ENCODE measurements around the gene CD58.
"Not testable (repeated sequence)": the region's sequence is repeated elsewhere in the genome, so short reads cannot be mapped to it uniquely, and the experiment has no call there.

The CD58 gene

GRCh38 chr1:116570358-116571214 is at the start of gene CD58:
Gene CD58 (minus strand): TSS chr1:116571026. CDS start chr1:116570972, 54 bp downstream.
- H3K79me2 ChIP-seq (ENCODE audit: control insufficient read depth, insufficient read depth, low read length, unreplicated experiment) = peaks cover 29% of the 10 kb centered on the region
- H3K27me3 ChIP-seq (ENCODE audit: insufficient read depth, low read length) = no peaks in the 10 kb centered on the region
- H3K27ac ChIP-seq (ENCODE audit: low read depth, low read length) = peak within 1 kb of the TSS; percentile 67
- peak within 1 kb of the TSS; percentile 73 for H2AFZ ChIP-seq (ENCODE audit: low read length, unreplicated experiment)
- H3K4me3 ChIP-seq (ENCODE audit: low read depth, low read length) = peak within 1 kb of the TSS; percentile 87
- peaks cover 40% of the 10 kb centered on the region for H3K4me1 ChIP-seq (ENCODE audit: control insufficient read depth, insufficient read depth, low read length, unreplicated experiment)
- H3K36me3 ChIP-seq (ENCODE audit: insufficient read depth, low read length) = no peaks in the 10 kb centered on the region

- not testable (repeated sequence) for H3K4me3 ChIP-seq (ENCODE audit: low read depth, low read length); H3K27me3 ChIP-seq (ENCODE audit: insufficient read depth, low read length); H3K36me3 ChIP-seq (ENCODE audit: insufficient read depth, low read length); H2AFZ ChIP-seq (ENCODE audit: low read length, unreplicated experiment); H3K4me1 ChIP-seq (ENCODE audit: control insufficient read depth, insufficient read depth, low read length, unreplicated experiment); H3K27ac ChIP-seq (ENCODE audit: low read depth, low read length); H3K79me2 ChIP-seq (ENCODE audit: control insufficient read depth, insufficient read depth, low read length, unreplicated experiment)
These were observed 49.6 kb upstream of the CD58 start for GRCh38 chr1:116620392-116620791.

- not testable (repeated sequence) for H3K79me2 ChIP-seq (ENCODE audit: control insufficient read depth, insufficient read depth, low read length, unreplicated experiment); H3K4me3 ChIP-seq (ENCODE audit: low read depth, low read length); H3K4me1 ChIP-seq (ENCODE audit: control insufficient read depth, insufficient read depth, low read length, unreplicated experiment); H3K27ac ChIP-seq (ENCODE audit: low read depth, low read length); H3K27me3 ChIP-seq (ENCODE audit: insufficient read depth, low read length); H3K36me3 ChIP-seq (ENCODE audit: insufficient read depth, low read length); H2AFZ ChIP-seq (ENCODE audit: low read length, unreplicated experiment)
These were observed 48.3 kb upstream of the CD58 start for GRCh38 chr1:116619106-116619505.

- H3K79me2 ChIP-seq (ENCODE audit: control insufficient read depth, insufficient read depth, low read length, unreplicated experiment); H3K27ac ChIP-seq (ENCODE audit: low read depth, low read length); H2AFZ ChIP-seq (ENCODE audit: low read length, unreplicated experiment); H3K4me3 ChIP-seq (ENCODE audit: low read depth, low read length); H3K27me3 ChIP-seq (ENCODE audit: insufficient read depth, low read length); H3K36me3 ChIP-seq (ENCODE audit: insufficient read depth, low read length); H3K4me1 ChIP-seq (ENCODE audit: control insufficient read depth, insufficient read depth, low read length, unreplicated experiment): not testable (repeated sequence)
These were observed 47.0 kb upstream of the CD58 start for GRCh38 chr1:116617808-116618207.

- not testable (repeated sequence) for H3K79me2 ChIP-seq (ENCODE audit: control insufficient read depth, insufficient read depth, low read length, unreplicated experiment); H2AFZ ChIP-seq (ENCODE audit: low read length, unreplicated experiment); H3K27ac ChIP-seq (ENCODE audit: low read depth, low read length); H3K36me3 ChIP-seq (ENCODE audit: insufficient read depth, low read length); H3K4me1 ChIP-seq (ENCODE audit: control insufficient read depth, insufficient read depth, low read length, unreplicated experiment); H3K27me3 ChIP-seq (ENCODE audit: insufficient read depth, low read length); H3K4me3 ChIP-seq (ENCODE audit: low read depth, low read length)
These were observed 43.0 kb upstream of the CD58 start for GRCh38 chr1:116613825-116614224.

GRCh38 chr1:116609801-116610371 is 39.1 kb upstream of the CD58 start:
- H3K4me1 ChIP-seq (ENCODE audit: control insufficient read depth, insufficient read depth, low read length, unreplicated experiment); H3K27ac ChIP-seq (ENCODE audit: low read depth, low read length); H3K4me3 ChIP-seq (ENCODE audit: low read depth, low read length); H2AFZ ChIP-seq (ENCODE audit: low read length, unreplicated experiment); H3K36me3 ChIP-seq (ENCODE audit: insufficient read depth, low read length); H3K27me3 ChIP-seq (ENCODE audit: insufficient read depth, low read length); H3K79me2 ChIP-seq (ENCODE audit: control insufficient read depth, insufficient read depth, low read length, unreplicated experiment): not testable (repeated sequence)

- H3K4me1 ChIP-seq (ENCODE audit: control insufficient read depth, insufficient read depth, low read length, unreplicated experiment); H3K27ac ChIP-seq (ENCODE audit: low read depth, low read length); H3K27me3 ChIP-seq (ENCODE audit: insufficient read depth, low read length); H2AFZ ChIP-seq (ENCODE audit: low read length, unreplicated experiment); H3K79me2 ChIP-seq (ENCODE audit: control insufficient read depth, insufficient read depth, low read length, unreplicated experiment); H3K4me3 ChIP-seq (ENCODE audit: low read depth, low read length); H3K36me3 ChIP-seq (ENCODE audit: insufficient read depth, low read length): not testable (repeated sequence)
These were observed 38.0 kb upstream of the CD58 start for GRCh38 chr1:116608841-116609240.

- not testable (repeated sequence) for H3K79me2 ChIP-seq (ENCODE audit: control insufficient read depth, insufficient read depth, low read length, unreplicated experiment); H3K27me3 ChIP-seq (ENCODE audit: insufficient read depth, low read length); H3K36me3 ChIP-seq (ENCODE audit: insufficient read depth, low read length); H3K27ac ChIP-seq (ENCODE audit: low read depth, low read length); H2AFZ ChIP-seq (ENCODE audit: low read length, unreplicated experiment); H3K4me1 ChIP-seq (ENCODE audit: control insufficient read depth, insufficient read depth, low read length, unreplicated experiment); H3K4me3 ChIP-seq (ENCODE audit: low read depth, low read length)
These were observed 37.3 kb upstream of the CD58 start for GRCh38 chr1:116608151-116608550.

- not testable (repeated sequence) for H3K79me2 ChIP-seq (ENCODE audit: control insufficient read depth, insufficient read depth, low read length, unreplicated experiment); H3K36me3 ChIP-seq (ENCODE audit: insufficient read depth, low read length); H3K4me1 ChIP-seq (ENCODE audit: control insufficient read depth, insufficient read depth, low read length, unreplicated experiment); H3K27me3 ChIP-seq (ENCODE audit: insufficient read depth, low read length); H3K4me3 ChIP-seq (ENCODE audit: low read depth, low read length); H2AFZ ChIP-seq (ENCODE audit: low read length, unreplicated experiment); H3K27ac ChIP-seq (ENCODE audit: low read depth, low read length)
These were observed 36.6 kb upstream of the CD58 start for GRCh38 chr1:116607463-116607862.

- H3K36me3 ChIP-seq (ENCODE audit: insufficient read depth, low read length); H2AFZ ChIP-seq (ENCODE audit: low read length, unreplicated experiment); H3K4me1 ChIP-seq (ENCODE audit: control insufficient read depth, insufficient read depth, low read length, unreplicated experiment); H3K27ac ChIP-seq (ENCODE audit: low read depth, low read length); H3K4me3 ChIP-seq (ENCODE audit: low read depth, low read length); H3K79me2 ChIP-seq (ENCODE audit: control insufficient read depth, insufficient read depth, low read length, unreplicated experiment); H3K27me3 ChIP-seq (ENCODE audit: insufficient read depth, low read length): not testable (repeated sequence)
These were observed 35.2 kb upstream of the CD58 start for GRCh38 chr1:116606067-116606466.

GRCh38 chr1:116605315-116605714 is 34.5 kb upstream of the CD58 start:
- no peaks in the 10 kb centered on the region for H3K4me1 ChIP-seq (ENCODE audit: control insufficient read depth, insufficient read depth, low read length, unreplicated experiment)
- no peaks in the 10 kb centered on the region for H3K27me3 ChIP-seq (ENCODE audit: insufficient read depth, low read length)
- H3K27ac ChIP-seq (ENCODE audit: low read depth, low read length) = no peak overlapping the region
- H2AFZ ChIP-seq (ENCODE audit: low read length, unreplicated experiment) = no peak overlapping the region
- no peak overlapping the region for H3K4me3 ChIP-seq (ENCODE audit: low read depth, low read length)
- no peaks in the 10 kb centered on the region for H3K36me3 ChIP-seq (ENCODE audit: insufficient read depth, low read length)
- H3K79me2 ChIP-seq (ENCODE audit: control insufficient read depth, insufficient read depth, low read length, unreplicated experiment) = no peaks in the 10 kb centered on the region
